Naive thymus-derived CD8-positive, alpha-beta T cell (primary cell): Measurements from ENCODE around the gene YPEL1. TPM values are rescaled to one million over a fixed set of nuclear protein-coding genes. Genes with fewer than 3 reads are reported as not detected.
A peak's percentile ranks its signal among the peaks of the same experiment; 100 is the strongest.
"Not testable (repeated sequence)": the region's sequence is repeated elsewhere in the genome, so short reads cannot be mapped to it uniquely, and the experiment has no call there.

Experiments used
- ATAC-seq, 2 donors: fragments of 150-1000 bp; cut with Tn5 transposase in 1 of 2; sonication (Bioruptor Pico), chemical (Tn5 transposase) in 1 of 2; 1 replicate in 1 of 2; 2 replicates in 1 of 2; pipeline ENCODE4 v1.10.0; 2021; ENCODE audit warnings: mild to moderate bottlenecking in 2 of 2, moderate library complexity in 2 of 2
- POLR2A ChIA-PET: fragments of 350-600 bp; sonication (Branson Sonifier 250); formaldehyde crosslinking; loops from one replicate; lab custom pipeline; 2021; ENCODE audit warnings: antibody characterized with exemption; lab: Charles Lee
- DNase-seq, 10 donors: peaks; one replicate each; pipeline versions ENCODE4 v3.0.0 to v3.0.0-alpha.2; 2020 to 2022
- H3K27ac Mint-ChIP-seq, 10 donors: one replicate each; pipeline ENCODE4 v1.8.0; 2020 to 2022; ENCODE audit warnings: mild to moderate bottlenecking in 10 of 10, mixed read lengths in 10 of 10, moderate library complexity in 4 of 10, inconsistent platforms in 1 of 10
- H3K27me3 Mint-ChIP-seq, 5 donors: one replicate each; pipeline ENCODE4 v1.8.0; 2021 to 2022; ENCODE audit warnings: mixed read lengths in 5 of 5
- H3K36me3 Mint-ChIP-seq, 3 donors: one replicate each; pipeline ENCODE4 v1.8.0; 2020 to 2022; ENCODE audit warnings: mixed read lengths in 3 of 3, mild to moderate bottlenecking in 2 of 3, inconsistent platforms in 1 of 3
- H3K4me1 Mint-ChIP-seq, 4 donors: one replicate each; pipeline ENCODE4 v1.8.0; 2021 to 2022; ENCODE audit warnings: mixed read lengths in 4 of 4
- H3K4me3 Mint-ChIP-seq, 10 donors: one replicate each; pipeline ENCODE4 v1.8.0; 2020 to 2022; ENCODE audit warnings: mild to moderate bottlenecking in 10 of 10, mixed read lengths in 10 of 10, moderate library complexity in 6 of 10, inconsistent platforms in 1 of 10
- H3K9me3 Mint-ChIP-seq, 9 donors: one replicate each; pipeline ENCODE4 v1.8.0; 2020 to 2022; ENCODE audit warnings: mixed read lengths in 9 of 9, mild to moderate bottlenecking in 3 of 9, inconsistent platforms in 1 of 9, moderate library complexity in 1 of 9
- polyA plus RNA-seq, 3 donors: library from polyadenylated mRNA; unstranded; fragments of 300-500 nt; fragmentation: Illumina TruSeq; gene quantifications; one replicate each; pipeline ENCODE4 v1.2.3, GENCODE V29; 2021
- total RNA-seq, 8 experiments: library from RNA in 2 of 8; stranded (reverse) in 2 of 8; gene quantifications; one replicate each; pipeline ENCODE4 v1.2.3 and lab custom pipeline; 2021 to 2026

YPEL1 gene
- total and polyA plus RNA-seq, 5 experiments from 2014 or later, result 1.8 to 15.3 (median 5.3) TPM

- H3K27me3 Mint-ChIP-seq, result no peaks in the 10 kb centered on the region
- DNase-seq (no peak), ATAC-seq (no peak)
- H3K27ac Mint-ChIP-seq, result no peak overlapping the region
- no peaks in the 10 kb centered on the region for H3K9me3 Mint-ChIP-seq
- H3K36me3 Mint-ChIP-seq, result peaks cover 0 to 72% (median 2%) of the 10 kb centered on the region in 3 donors
- no peak overlapping the region for H3K4me3 Mint-ChIP-seq
- peaks cover 0 to 11% (median 7%) of the 10 kb centered on the region in 4 donors for H3K4me1 Mint-ChIP-seq
- POLR2A ChIA-PET, result no interaction called here
Measured at GRCh38 chr22:21693333-21693998, 42.1 kb downstream of the YPEL1 start.

- peaks cover 0 to 11% (median 7%) of the 10 kb centered on the region in 4 donors for H3K4me1 Mint-ChIP-seq
- DNase-seq, H3K9me3 Mint-ChIP-seq, H3K27me3 Mint-ChIP-seq, POLR2A ChIA-PET, ATAC-seq, H3K4me3 Mint-ChIP-seq: not testable (repeated sequence)
- H3K27ac Mint-ChIP-seq, result peak overlapping the region in 1 of 10 donors; percentile 53
- peaks cover 0 to 79% (median 2%) of the 10 kb centered on the region in 3 donors for H3K36me3 Mint-ChIP-seq
Measured at GRCh38 chr22:21692856-21693255, 42.7 kb downstream of the YPEL1 start.

- no peak for ATAC-seq
- Mint-ChIP-seq H3K4me3 (no peak overlapping the region), H3K36me3 (peaks cover 0 to 83% (median 2%) of the 10 kb centered on the region in 3 donors), H3K27me3 (no peaks in the 10 kb centered on the region), H3K9me3 (no peaks in the 10 kb centered on the region), H3K27ac (no peak overlapping the region), H3K4me1 (peaks cover 0 to 11% (median 6%) of the 10 kb centered on the region in 4 donors)
- no peak for DNase-seq
- POLR2A ChIA-PET, result no interaction called here
Measured at GRCh38 chr22:21691816-21692215, 43.8 kb downstream of the YPEL1 start.

- Mint-ChIP-seq H3K4me1 (peaks cover 0 to 11% (median 5%) of the 10 kb centered on the region in 4 donors), H3K9me3 (no peaks in the 10 kb centered on the region), H3K36me3 (peaks cover 0 to 83% (median 2%) of the 10 kb centered on the region in 3 donors), H3K27ac (peak overlapping the region in 7 of 10 donors; percentile 4 to 79 (median 63)), H3K4me3 (no peak overlapping the region), H3K27me3 (no peaks in the 10 kb centered on the region)
- ATAC-seq (no peak), DNase-seq (no peak)
- POLR2A ChIA-PET, result interaction anchor here (1.1 kb wide), 1 partner anchor 33 kb away, joined by 4 read pairs; no protein-coding TSS in a partner anchor
Measured at GRCh38 chr22:21690401-21690801, 45.2 kb downstream of the YPEL1 start.

- ATAC-seq, result no peak
- Mint-ChIP-seq H3K4me3 (no peak overlapping the region), H3K27me3 (no peaks in the 10 kb centered on the region), H3K4me1 (peaks cover 0 to 11% (median 5%) of the 10 kb centered on the region in 4 donors), H3K36me3 (peaks cover 0 to 83% (median 2%) of the 10 kb centered on the region in 3 donors), H3K27ac (peak overlapping the region in 4 of 10 donors; percentile 16 to 85 (median 52)), H3K9me3 (no peaks in the 10 kb centered on the region)
- no peak for DNase-seq
- POLR2A ChIA-PET, result no interaction called here
Measured at GRCh38 chr22:21688706-21689381, 46.8 kb downstream of the YPEL1 start.

- no peak overlapping the region for H3K4me3 Mint-ChIP-seq
- peaks cover 0 to 11% (median 5%) of the 10 kb centered on the region in 4 donors for H3K4me1 Mint-ChIP-seq
- H3K27ac Mint-ChIP-seq, result peak overlapping the region in 1 of 10 donors; percentile 16
- H3K9me3 Mint-ChIP-seq, result no peaks in the 10 kb centered on the region
- no peak for ATAC-seq
- peaks cover 0 to 84% (median 2%) of the 10 kb centered on the region in 3 donors for H3K36me3 Mint-ChIP-seq
- POLR2A ChIA-PET, result no interaction called here
- DNase-seq, result peak in 1 of 10 donors; percentile 37
- no peaks in the 10 kb centered on the region for H3K27me3 Mint-ChIP-seq
Measured at GRCh38 chr22:21688341-21688705, 47.3 kb downstream of the YPEL1 start.

- Mint-ChIP-seq H3K9me3 (no peaks in the 10 kb centered on the region), H3K27ac (no peak overlapping the region), H3K36me3 (peaks cover 0 to 83% (median 3%) of the 10 kb centered on the region in 3 donors), H3K4me1 (peaks cover 0 to 11% (median 5%) of the 10 kb centered on the region in 4 donors), H3K27me3 (no peaks in the 10 kb centered on the region), H3K4me3 (no peak overlapping the region)
- ATAC-seq (no peak), DNase-seq (peak in 1 of 10 donors; percentile 15)
- POLR2A ChIA-PET, result interaction anchor here (0.7 kb wide), 1 partner anchor 22 kb away, joined by 7 read pairs; the partner anchor contains the start of gene PPIL2
Measured at GRCh38 chr22:21687685-21688259, 47.8 kb downstream of the YPEL1 start.

- POLR2A ChIA-PET, result no interaction called here
- Mint-ChIP-seq H3K4me3 (no peak overlapping the region), H3K9me3 (no peaks in the 10 kb centered on the region), H3K36me3 (peaks cover 0 to 79% (median 3%) of the 10 kb centered on the region in 3 donors), H3K27ac (peak overlapping the region in 1 of 10 donors; percentile 66), H3K27me3 (no peaks in the 10 kb centered on the region), H3K4me1 (peaks cover 0 to 11% (median 5%) of the 10 kb centered on the region in 4 donors)
- ATAC-seq (no peak), DNase-seq (peak in 1 of 10 donors; percentile 58)
Measured at GRCh38 chr22:21686634-21687393, 48.8 kb downstream of the YPEL1 start.

GRCh38 chr22:21686193-21686608, 49.4 kb downstream of the YPEL1 start:
- ATAC-seq, result no peak
- Mint-ChIP-seq H3K4me3 (no peak overlapping the region), H3K9me3 (no peaks in the 10 kb centered on the region), H3K27ac (no peak overlapping the region), H3K4me1 (peaks cover 0 to 11% (median 5%) of the 10 kb centered on the region in 4 donors), H3K36me3 (peaks cover 0 to 76% (median 3%) of the 10 kb centered on the region in 3 donors), H3K27me3 (no peaks in the 10 kb centered on the region)
- POLR2A ChIA-PET, result no interaction called here
- DNase-seq, result peak in 1 of 10 donors; percentile 43

GRCh38 chr22:21685164-21685513, 50.5 kb downstream of the YPEL1 start:
- Mint-ChIP-seq H3K36me3 (peaks cover 0 to 71% (median 3%) of the 10 kb centered on the region in 3 donors), H3K4me3 (no peak overlapping the region), H3K27ac (peak overlapping the region in 3 of 10 donors; percentile 46 to 62 (median 56)), H3K27me3 (no peaks in the 10 kb centered on the region), H3K4me1 (peaks cover 0 to 10% (median 3%) of the 10 kb centered on the region in 4 donors), H3K9me3 (no peaks in the 10 kb centered on the region)
- ATAC-seq (no peak), DNase-seq (no peak)
- POLR2A ChIA-PET, result interaction anchor here (1.5 kb wide), 1 partner anchor 19 kb away, joined by 5 read pairs; the partner anchor contains the start of gene PPIL2

GRCh38 chr22:21684492-21685163, 51.0 kb downstream of the YPEL1 start:
- Mint-ChIP-seq H3K4me1 (peaks cover 0 to 9% (median under 1%) of the 10 kb centered on the region in 4 donors), H3K27me3 (no peaks in the 10 kb centered on the region), H3K4me3 (no peak overlapping the region), H3K9me3 (no peaks in the 10 kb centered on the region), H3K36me3 (peaks cover 0 to 68% (median 3%) of the 10 kb centered on the region in 3 donors), H3K27ac (peak overlapping the region in 1 of 10 donors; percentile 56)
- DNase-seq (peak in 1 of 10 donors; percentile 48), ATAC-seq (no peak)
- POLR2A ChIA-PET, result interaction anchor here (1.5 kb wide), 1 partner anchor 19 kb away, joined by 5 read pairs; the partner anchor contains the start of gene PPIL2
